Mesendoderm (in vitro differentiated cells): ENCODE results near the gene FGF12.

Experiments used
- DNase-seq: peaks from one replicate; pipeline ENCODE4 v3.0.0; 2013
- H2AK5ac ChIP-seq: 2 replicates; pipeline ENCODE4 v1.6.1; 2013; ENCODE audit warnings: low read length, inconsistent platforms
- H2BK120ac ChIP-seq: 2 replicates; pipeline ENCODE4 v1.6.1; 2013; ENCODE audit warnings: low read depth, mild to moderate bottlenecking, low read length, moderate library complexity, mixed read lengths
- H2BK15ac ChIP-seq: replicated peaks from 2 replicates; pipeline ENCODE4 v1.6.1; 2013; ENCODE audit warnings: low read depth, mild to moderate bottlenecking, moderate library complexity
- H2BK5ac ChIP-seq: 2 replicates; pipeline ENCODE4 v1.6.1; 2013; ENCODE audit warnings: low read length, inconsistent platforms
- H3K18ac ChIP-seq: 2 replicates; pipeline ENCODE4 v1.6.1; 2013; ENCODE audit warnings: mild to moderate bottlenecking, low read length, mixed read lengths
- H3K23ac ChIP-seq: one replicate; pipeline ENCODE4 v1.6.1; 2013; ENCODE audit warnings: low read length
- H3K27ac ChIP-seq: 2 replicates; pipeline ENCODE4 v1.5.1; 2013; ENCODE audit warnings: low read depth, mild to moderate bottlenecking, inconsistent platforms, low read length, moderate library complexity
- H3K27me3 ChIP-seq: 2 replicates; pipeline ENCODE4 v1.6.1; 2013; ENCODE audit warnings: low read length, control low read depth, mild to moderate bottlenecking, inconsistent platforms; ENCODE audit not compliant: insufficient read depth, poor library complexity
- H3K36me3 ChIP-seq: 2 replicates; pipeline ENCODE4 v1.6.1; 2013; ENCODE audit warnings: low read length, inconsistent platforms; ENCODE audit not compliant: control insufficient read depth, insufficient read depth
- H3K4ac ChIP-seq: one replicate; pipeline ENCODE4 v1.6.1; 2013; ENCODE audit warnings: low read depth, mild to moderate bottlenecking, low read length, moderate library complexity
- H3K4me1 ChIP-seq: 2 replicates; pipeline ENCODE4 v1.6.1; 2013; ENCODE audit warnings: low read depth, low read length, inconsistent platforms; ENCODE audit not compliant: control insufficient read depth
- H3K4me2 ChIP-seq: 2 replicates; pipeline ENCODE4 v1.6.1; 2013; ENCODE audit warnings: low read length
- H3K4me3 ChIP-seq: 2 replicates; pipeline ENCODE4 v1.5.1; 2013; ENCODE audit warnings: mild to moderate bottlenecking, low read length
- H3K56ac ChIP-seq: one replicate; pipeline ENCODE4 v1.6.1; 2013; ENCODE audit warnings: low read length
- H3K79me1 ChIP-seq: 2 replicates; pipeline ENCODE4 v1.6.1; 2013; ENCODE audit warnings: low read length, inconsistent platforms
- H3K79me2 ChIP-seq: 2 replicates; pipeline ENCODE4 v1.6.1; 2013; ENCODE audit warnings: mild to moderate bottlenecking, low read length; ENCODE audit not compliant: control insufficient read depth, insufficient read depth
- H3K9ac ChIP-seq: 2 replicates; pipeline ENCODE4 v1.6.1; 2013; ENCODE audit warnings: low read length, inconsistent platforms
- H4K5ac ChIP-seq: one replicate; pipeline ENCODE4 v1.6.1; 2013; ENCODE audit warnings: low read length
- H4K8ac ChIP-seq: one replicate; pipeline ENCODE4 v1.6.1; 2013; ENCODE audit warnings: low read depth, mild to moderate bottlenecking, control low read depth, low read length, moderate library complexity
- WGBS: extraction: QIAGEN DNeasy Blood & Tissue Kit; methylation state at CpG from one replicate; pipeline ENCODE4 v1.1.7; 2013; ENCODE audit warnings: low lambda C conversion rate, missing lambda C conversion rate; ENCODE audit not compliant: insufficient coverage; ENCODE audit errors: extremely low coverage; 5-methylcytosine and 5-hydroxymethylcytosine counted together

The FGF12 gene

DNA sequence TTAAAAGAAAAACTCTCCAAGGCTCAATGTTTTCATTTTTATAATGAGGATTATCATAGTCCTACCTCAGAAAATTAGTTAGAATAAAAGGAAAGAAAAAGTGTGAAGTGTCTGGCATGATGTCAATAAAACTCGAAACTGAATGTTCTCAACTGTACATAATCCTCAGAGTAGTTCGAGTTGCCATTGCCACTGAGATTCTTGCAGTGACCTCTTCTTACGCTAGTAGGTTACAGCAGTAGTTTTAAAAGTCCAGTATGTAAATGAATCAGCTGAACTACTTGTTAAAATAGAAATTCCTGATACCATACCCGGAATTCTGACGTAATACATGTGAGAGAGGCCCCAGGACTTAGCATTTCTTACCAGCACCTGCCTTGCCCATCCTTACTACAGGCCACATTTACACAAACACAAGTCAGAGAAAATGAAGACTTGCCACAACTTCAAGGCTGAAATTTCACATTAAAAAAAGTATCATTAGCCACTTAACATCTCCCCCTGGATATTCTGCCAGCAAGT is 502.6 kb downstream of the FGF12 start:
- Histone ChIP-seq H3K4me3 (no peak overlapping the region), H2BK120ac (no peak overlapping the region), H3K4me1 (no peaks in the 10 kb centered on the region), H3K18ac (no peak overlapping the region), H3K36me3 (no peaks in the 10 kb centered on the region), H4K5ac (no peak overlapping the region), H3K79me1 (no peaks in the 10 kb centered on the region), H3K27ac (no peak overlapping the region), H2AK5ac (no peak overlapping the region), H2BK5ac (no peak overlapping the region), H3K79me2 (no peaks in the 10 kb centered on the region), H3K23ac (no peak overlapping the region), H3K4me2 (no peak overlapping the region), H3K27me3 (no peaks in the 10 kb centered on the region), H3K56ac (no peak overlapping the region), H2BK15ac (no peak overlapping the region), H3K9ac (no peak overlapping the region), H3K4ac (no peak overlapping the region), H4K8ac (no peak overlapping the region)
- no peak for DNase-seq
- WGBS: no CpG with 5 or more reads among the region's 5 CpGs

DNA sequence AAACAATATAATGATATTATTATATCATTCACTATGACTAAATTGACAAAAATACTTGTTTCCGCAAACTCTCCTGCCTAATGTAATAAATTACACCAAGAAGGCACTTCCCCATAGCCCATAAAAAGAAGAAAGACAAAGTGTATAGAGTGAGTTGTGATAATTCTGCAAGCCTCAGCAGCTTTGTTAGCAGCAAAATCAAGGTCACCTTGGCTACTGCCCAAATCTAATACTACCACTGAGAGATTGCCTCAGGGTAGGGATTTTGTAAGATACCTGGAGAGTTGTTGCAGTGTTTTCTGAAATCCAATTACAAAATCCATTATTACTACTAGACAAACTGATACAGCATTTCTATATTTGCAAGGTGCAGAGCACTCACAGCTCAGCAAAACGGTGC is 503.5 kb downstream of the FGF12 start:
- Histone ChIP-seq H4K8ac (no peak overlapping the region), H3K4me3 (no peak overlapping the region), H3K79me1 (no peaks in the 10 kb centered on the region), H3K4me1 (no peaks in the 10 kb centered on the region), H3K79me2 (no peaks in the 10 kb centered on the region), H3K27ac (no peak overlapping the region), H4K5ac (no peak overlapping the region), H3K4me2 (no peak overlapping the region), H2BK120ac (no peak overlapping the region), H3K36me3 (no peaks in the 10 kb centered on the region), H2BK15ac (no peak overlapping the region), H3K27me3 (no peaks in the 10 kb centered on the region), H3K18ac (no peak overlapping the region), H3K4ac (no peak overlapping the region), H3K56ac (no peak overlapping the region), H2BK5ac (no peak overlapping the region), H2AK5ac (no peak overlapping the region), H3K23ac (no peak overlapping the region), H3K9ac (no peak overlapping the region)
- WGBS: no CpG with 5 or more reads among the region's 2 CpGs
- no peak for DNase-seq

DNA sequence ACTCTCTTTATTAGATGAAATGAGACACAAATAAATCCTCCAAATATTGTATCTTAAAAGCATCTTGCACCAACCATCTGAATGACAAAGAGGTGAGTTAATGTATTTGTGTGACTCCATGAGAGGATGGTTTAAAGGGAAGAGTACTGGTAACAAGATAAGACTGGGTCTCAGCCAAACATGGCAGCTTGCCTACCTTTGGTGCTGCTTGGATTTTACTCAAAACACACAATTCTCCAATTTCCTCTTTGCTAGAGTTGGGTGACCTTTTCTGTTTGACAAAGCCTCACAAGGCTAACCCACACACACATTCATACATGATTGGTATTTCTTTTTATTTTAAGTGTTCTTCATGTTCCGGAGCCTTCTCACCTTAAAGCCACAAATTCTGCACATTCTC is 506.4 kb downstream of the FGF12 start:
- Histone ChIP-seq H3K56ac (no peak overlapping the region), H4K8ac (no peak overlapping the region)

DNA sequence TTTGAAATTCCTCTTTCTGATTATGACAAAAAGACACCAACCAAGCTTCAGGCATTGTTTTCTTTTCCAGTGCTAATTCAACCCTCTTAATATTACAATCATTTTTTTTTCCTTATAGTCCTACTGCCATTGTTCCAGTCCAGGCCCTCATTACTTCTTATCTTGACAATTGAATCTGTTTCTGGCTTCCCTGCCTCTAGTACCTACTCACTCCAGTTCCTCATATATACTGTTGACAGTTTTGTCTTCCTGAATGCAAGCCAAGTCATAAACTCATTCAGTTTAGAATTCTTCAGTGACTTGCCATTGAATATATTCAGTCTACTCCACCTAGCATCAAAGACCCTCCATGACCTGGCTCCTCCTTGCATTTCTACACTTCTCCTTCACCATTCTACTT is 507.4 kb downstream of the FGF12 start:
- H3K9ac ChIP-seq: no peak overlapping the region
- H3K27me3 ChIP-seq: no peaks in the 10 kb centered on the region
- H2AK5ac ChIP-seq: no peak overlapping the region
- no peak overlapping the region for H3K18ac ChIP-seq
- no peak overlapping the region for H3K56ac ChIP-seq
- no peak overlapping the region for H3K4me2 ChIP-seq
- no peaks in the 10 kb centered on the region for H3K4me1 ChIP-seq
- H4K5ac ChIP-seq: no peak overlapping the region
- H2BK5ac ChIP-seq: no peak overlapping the region
- H3K4me3 ChIP-seq: no peak overlapping the region
- no peak overlapping the region for H4K8ac ChIP-seq
- H2BK15ac ChIP-seq: no peak overlapping the region
- H2BK120ac ChIP-seq: no peak overlapping the region
- H3K36me3 ChIP-seq: no peaks in the 10 kb centered on the region
- H3K79me2 ChIP-seq: no peaks in the 10 kb centered on the region
- no peak for DNase-seq
- no peaks in the 10 kb centered on the region for H3K79me1 ChIP-seq
- H3K4ac ChIP-seq: no peak overlapping the region
- H3K23ac ChIP-seq: no peak overlapping the region
- H3K27ac ChIP-seq: no peak overlapping the region

More for the DNA sequence above, 506.4 kb downstream of the FGF12 start:
- no peak overlapping the region for H3K4me3 ChIP-seq
- no peak overlapping the region for H2BK5ac ChIP-seq
- H3K36me3 ChIP-seq: no peaks in the 10 kb centered on the region
- WGBS: no CpG with 5 or more reads among the region's 1 CpG
- no peaks in the 10 kb centered on the region for H3K79me1 ChIP-seq
- H3K4me2 ChIP-seq: no peak overlapping the region
- H3K9ac ChIP-seq: no peak overlapping the region
- H3K18ac ChIP-seq: no peak overlapping the region
- no peak overlapping the region for H4K5ac ChIP-seq
- no peaks in the 10 kb centered on the region for H3K27me3 ChIP-seq
- H3K27ac ChIP-seq: no peak overlapping the region
- no peak for DNase-seq
- H3K4me1 ChIP-seq: no peaks in the 10 kb centered on the region
- H3K23ac ChIP-seq: no peak overlapping the region
- H3K4ac ChIP-seq: no peak overlapping the region
- no peak overlapping the region for H2BK15ac ChIP-seq
- no peaks in the 10 kb centered on the region for H3K79me2 ChIP-seq
- no peak overlapping the region for H2AK5ac ChIP-seq
- no peak overlapping the region for H2BK120ac ChIP-seq

DNA sequence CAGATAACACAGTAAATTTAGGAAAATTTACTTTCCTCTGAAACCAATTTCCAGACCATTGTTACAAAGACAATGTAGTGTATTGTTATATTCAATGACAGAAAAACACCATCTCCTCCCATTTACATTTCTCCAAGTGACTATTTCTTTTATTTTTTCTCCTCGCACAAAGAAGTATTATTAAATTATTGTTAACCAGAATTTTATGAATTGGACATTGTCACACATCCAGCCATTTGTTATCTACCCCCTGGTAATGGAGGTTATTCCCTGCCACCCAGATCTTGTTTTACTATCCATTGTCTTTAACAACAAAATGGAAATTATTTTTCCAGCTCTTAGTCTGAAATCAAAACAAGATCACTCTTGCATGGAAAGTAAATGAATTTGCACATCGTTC is 511.3 kb downstream of the FGF12 start:
- WGBS: 100% methylated on average over 1 of the region's 2 CpGs
- DNase-seq: no peak
- no peak overlapping the region for H3K4me3 ChIP-seq
- no peak overlapping the region for H4K5ac ChIP-seq
- no peak overlapping the region for H3K4me2 ChIP-seq
- H3K27me3 ChIP-seq: no peaks in the 10 kb centered on the region
- H3K4me1 ChIP-seq: no peaks in the 10 kb centered on the region
- H3K18ac ChIP-seq: no peak overlapping the region
- no peak overlapping the region for H3K4ac ChIP-seq
- H2BK15ac ChIP-seq: no peak overlapping the region
- H2BK5ac ChIP-seq: no peak overlapping the region
- H3K36me3 ChIP-seq: no peaks in the 10 kb centered on the region
- no peak overlapping the region for H3K23ac ChIP-seq
- no peak overlapping the region for H3K9ac ChIP-seq
- H4K8ac ChIP-seq: no peak overlapping the region
- H3K27ac ChIP-seq: no peak overlapping the region
- H2AK5ac ChIP-seq: no peak overlapping the region
- H3K56ac ChIP-seq: no peak overlapping the region
- no peak overlapping the region for H2BK120ac ChIP-seq
- H3K79me2 ChIP-seq: no peaks in the 10 kb centered on the region
- H3K79me1 ChIP-seq: no peaks in the 10 kb centered on the region

DNA sequence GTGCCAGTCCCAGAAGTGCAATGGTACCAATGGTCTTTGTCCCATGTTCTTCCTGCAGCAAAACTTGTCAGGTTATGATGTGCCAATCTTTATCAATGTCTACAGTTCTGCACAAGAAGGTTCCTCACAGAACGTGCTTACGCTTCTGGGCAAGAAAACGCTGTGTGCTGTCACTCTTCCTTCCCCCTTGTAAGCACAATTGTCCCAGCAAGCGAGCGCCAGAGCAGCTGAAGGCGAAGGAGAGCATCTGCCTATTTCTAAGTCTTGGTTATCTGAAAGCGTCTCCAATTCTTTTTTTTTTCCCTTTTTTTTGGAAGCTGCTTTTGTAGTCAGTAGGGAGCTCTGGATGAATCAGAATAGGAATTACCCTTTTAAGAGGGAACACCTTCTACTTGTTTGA is 514.4 kb downstream of the FGF12 start:
- H3K23ac ChIP-seq: no peak overlapping the region
- H3K36me3 ChIP-seq: no peaks in the 10 kb centered on the region
- no peaks in the 10 kb centered on the region for H3K79me2 ChIP-seq
- no peak overlapping the region for H4K8ac ChIP-seq
- no peak overlapping the region for H3K27ac ChIP-seq
- no peak overlapping the region for H3K4ac ChIP-seq
- H2BK120ac ChIP-seq: no peak overlapping the region
- H4K5ac ChIP-seq: no peak overlapping the region
- H3K56ac ChIP-seq: no peak overlapping the region
- H2AK5ac ChIP-seq: no peak overlapping the region
- H3K27me3 ChIP-seq: no peaks in the 10 kb centered on the region
- no peak overlapping the region for H3K18ac ChIP-seq
- DNase-seq: no peak
- no peak overlapping the region for H3K9ac ChIP-seq
- H3K4me3 ChIP-seq: no peak overlapping the region
- H2BK15ac ChIP-seq: no peak overlapping the region
- no peak overlapping the region for H3K4me2 ChIP-seq
- no peak overlapping the region for H2BK5ac ChIP-seq
- no peaks in the 10 kb centered on the region for H3K79me1 ChIP-seq
- no peaks in the 10 kb centered on the region for H3K4me1 ChIP-seq
- no CpG with 5 or more reads among the region's 7 CpGs for WGBS
